ENCODE measurements around the gene CCT4. TPM values are rescaled to one million over a fixed set of nuclear protein-coding genes. Genes with fewer than 3 reads are reported as not detected.
A peak's percentile ranks its signal among the peaks of the same experiment; 100 is the strongest.

CCT4 gene, protein sequence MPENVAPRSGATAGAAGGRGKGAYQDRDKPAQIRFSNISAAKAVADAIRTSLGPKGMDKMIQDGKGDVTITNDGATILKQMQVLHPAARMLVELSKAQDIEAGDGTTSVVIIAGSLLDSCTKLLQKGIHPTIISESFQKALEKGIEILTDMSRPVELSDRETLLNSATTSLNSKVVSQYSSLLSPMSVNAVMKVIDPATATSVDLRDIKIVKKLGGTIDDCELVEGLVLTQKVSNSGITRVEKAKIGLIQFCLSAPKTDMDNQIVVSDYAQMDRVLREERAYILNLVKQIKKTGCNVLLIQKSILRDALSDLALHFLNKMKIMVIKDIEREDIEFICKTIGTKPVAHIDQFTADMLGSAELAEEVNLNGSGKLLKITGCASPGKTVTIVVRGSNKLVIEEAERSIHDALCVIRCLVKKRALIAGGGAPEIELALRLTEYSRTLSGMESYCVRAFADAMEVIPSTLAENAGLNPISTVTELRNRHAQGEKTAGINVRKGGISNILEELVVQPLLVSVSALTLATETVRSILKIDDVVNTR
- 188 and 276 TPM in 2 replicates for total RNA-seq

DNA sequence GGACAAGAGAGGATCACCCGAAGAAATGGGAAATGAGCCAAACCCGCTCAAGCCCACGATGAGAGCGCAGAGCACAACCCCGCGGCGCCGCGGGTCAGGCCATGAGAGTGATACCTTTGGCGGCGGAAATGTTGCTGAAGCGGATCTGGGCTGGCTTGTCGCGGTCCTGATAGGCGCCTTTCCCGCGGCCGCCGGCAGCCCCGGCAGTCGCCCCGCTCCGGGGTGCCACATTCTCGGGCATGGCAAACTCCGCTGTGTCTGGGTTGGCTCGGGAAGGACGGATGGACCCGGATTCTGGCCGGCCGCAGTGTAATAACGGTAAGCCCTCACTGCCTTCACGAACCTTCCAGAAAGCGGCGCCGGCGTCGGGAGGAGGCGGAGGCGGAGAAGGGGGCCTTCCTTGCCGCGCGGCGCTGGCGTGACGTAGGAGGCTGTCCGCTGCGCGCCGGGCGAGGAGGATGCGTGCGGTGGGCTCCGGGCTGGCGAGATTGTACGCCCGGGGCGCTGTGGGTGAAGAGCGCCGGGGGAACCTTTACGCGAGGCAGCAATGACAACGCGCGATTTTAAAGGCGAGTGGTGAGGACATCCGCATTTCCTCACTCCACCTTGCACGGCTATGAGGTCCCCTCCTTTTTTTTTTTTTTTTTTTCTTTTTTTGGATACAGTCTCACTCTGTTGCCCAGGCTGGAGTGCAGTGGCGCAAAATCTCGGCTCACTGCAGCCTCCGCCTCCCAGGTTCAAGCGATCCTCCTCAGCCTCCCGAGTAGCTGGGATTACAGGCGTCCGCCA, at the start of gene CCT4:
Gene CCT4, minus strand, starts transcription at position 390 of the 789 bp plus-strand sequence. Its CDS starts 149 bp downstream, at position 241.
- TF ChIP-seq, protein P1, sequence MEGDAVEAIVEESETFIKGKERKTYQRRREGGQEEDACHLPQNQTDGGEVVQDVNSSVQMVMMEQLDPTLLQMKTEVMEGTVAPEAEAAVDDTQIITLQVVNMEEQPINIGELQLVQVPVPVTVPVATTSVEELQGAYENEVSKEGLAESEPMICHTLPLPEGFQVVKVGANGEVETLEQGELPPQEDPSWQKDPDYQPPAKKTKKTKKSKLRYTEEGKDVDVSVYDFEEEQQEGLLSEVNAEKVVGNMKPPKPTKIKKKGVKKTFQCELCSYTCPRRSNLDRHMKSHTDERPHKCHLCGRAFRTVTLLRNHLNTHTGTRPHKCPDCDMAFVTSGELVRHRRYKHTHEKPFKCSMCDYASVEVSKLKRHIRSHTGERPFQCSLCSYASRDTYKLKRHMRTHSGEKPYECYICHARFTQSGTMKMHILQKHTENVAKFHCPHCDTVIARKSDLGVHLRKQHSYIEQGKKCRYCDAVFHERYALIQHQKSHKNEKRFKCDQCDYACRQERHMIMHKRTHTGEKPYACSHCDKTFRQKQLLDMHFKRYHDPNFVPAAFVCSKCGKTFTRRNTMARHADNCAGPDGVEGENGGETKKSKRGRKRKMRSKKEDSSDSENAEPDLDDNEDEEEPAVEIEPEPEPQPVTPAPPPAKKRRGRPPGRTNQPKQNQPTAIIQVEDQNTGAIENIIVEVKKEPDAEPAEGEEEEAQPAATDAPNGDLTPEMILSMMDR (conservative IDR thresholded peaks at IDR 0.05; ENCODE audit: low read depth, low read length) = no peak
- DNase-seq (ENCODE audit: low read depth) = no peak
- peak within 1 kb of the TSS; percentile 81 for H3K4me3 ChIP-seq (ENCODE audit: low read depth, low read length)

DNA sequence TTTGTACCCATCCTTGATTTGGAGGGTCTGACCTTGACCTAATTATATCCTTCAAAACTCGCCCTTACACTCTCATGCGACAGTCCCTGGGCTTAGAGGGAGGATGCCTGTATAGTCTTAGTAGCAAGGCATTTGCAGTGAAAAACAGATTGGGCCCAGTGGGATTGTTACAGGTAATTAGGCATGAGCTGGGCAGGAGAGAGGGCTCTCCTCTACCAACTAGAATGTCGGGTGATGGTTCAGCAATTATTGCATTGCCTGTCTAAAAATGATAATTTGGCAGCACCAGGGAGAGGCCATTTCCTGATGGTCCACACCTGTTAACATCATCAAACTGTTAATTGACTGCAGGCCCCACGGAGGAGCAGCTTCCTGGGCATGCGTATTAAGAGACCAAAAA, 49.4 kb upstream of the CCT4 start:
- TF ChIP-seq, protein P1 (conservative IDR thresholded peaks at IDR 0.05; ENCODE audit: low read depth, low read length) = no peak
- DNase-seq (ENCODE audit: low read depth) = no peak
- no peak overlapping the region for H3K4me3 ChIP-seq (ENCODE audit: low read depth, low read length)

DNA sequence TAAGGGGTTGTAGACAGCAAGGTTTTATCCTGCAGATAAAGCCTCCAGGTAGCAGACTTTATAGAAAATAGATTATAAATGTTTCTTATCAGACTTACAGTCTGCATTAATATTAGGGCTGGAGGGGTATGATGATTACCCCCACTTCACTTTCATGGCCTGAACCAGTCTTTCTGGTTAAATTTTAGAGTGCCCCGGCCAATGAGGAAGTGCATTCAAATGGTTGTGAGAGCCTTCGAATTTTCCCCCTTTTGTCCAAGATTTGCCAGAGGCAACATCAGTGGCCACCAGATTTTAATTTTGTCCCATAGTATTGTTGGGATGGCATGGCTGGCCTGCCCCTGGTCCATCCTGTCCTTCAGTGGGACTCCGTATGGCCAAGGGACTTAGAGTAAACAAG, 48.6 kb upstream of the CCT4 start:
- H3K4me3 ChIP-seq (ENCODE audit: low read depth, low read length) = no peak overlapping the region
- DNase-seq (ENCODE audit: low read depth) = no peak
- TF ChIP-seq, protein P1 (conservative IDR thresholded peaks at IDR 0.05; ENCODE audit: low read depth, low read length) = no peak

DNA sequence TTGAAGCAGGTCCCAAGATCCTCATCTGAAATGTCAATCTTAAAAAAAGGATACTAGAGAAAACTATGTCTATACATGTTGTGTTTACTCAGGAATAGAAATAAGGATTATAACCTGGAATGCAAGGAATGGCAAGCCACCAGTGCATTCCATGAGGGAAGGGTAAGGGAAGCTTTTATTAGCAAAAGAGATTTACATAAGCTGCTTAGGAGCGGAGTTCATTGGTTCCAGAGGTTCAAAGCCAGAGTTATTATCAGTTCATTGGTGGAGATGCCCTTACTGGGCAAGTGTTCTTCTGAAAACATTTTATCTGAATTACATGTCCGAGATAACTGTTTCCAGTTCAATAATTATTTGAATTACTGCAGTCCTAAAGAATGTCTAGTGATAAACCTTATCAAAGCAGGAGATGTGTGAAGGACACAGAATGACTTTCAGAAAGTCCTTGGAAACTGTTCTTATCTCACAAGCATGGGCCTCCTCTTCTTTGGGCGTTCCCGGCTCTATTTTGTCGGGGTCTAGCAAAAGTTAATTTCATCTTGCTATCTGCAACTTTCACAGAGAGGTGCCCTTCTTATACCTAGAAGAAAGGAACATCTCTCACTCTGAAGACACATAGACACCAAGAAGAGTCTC, 40.5 kb upstream of the CCT4 start:
- no peak overlapping the region for H3K4me3 ChIP-seq (ENCODE audit: low read depth, low read length)
- DNase-seq (ENCODE audit: low read depth) = no peak
- TF ChIP-seq, protein P1 (conservative IDR thresholded peaks at IDR 0.05; ENCODE audit: low read depth, low read length) = no peak

DNA sequence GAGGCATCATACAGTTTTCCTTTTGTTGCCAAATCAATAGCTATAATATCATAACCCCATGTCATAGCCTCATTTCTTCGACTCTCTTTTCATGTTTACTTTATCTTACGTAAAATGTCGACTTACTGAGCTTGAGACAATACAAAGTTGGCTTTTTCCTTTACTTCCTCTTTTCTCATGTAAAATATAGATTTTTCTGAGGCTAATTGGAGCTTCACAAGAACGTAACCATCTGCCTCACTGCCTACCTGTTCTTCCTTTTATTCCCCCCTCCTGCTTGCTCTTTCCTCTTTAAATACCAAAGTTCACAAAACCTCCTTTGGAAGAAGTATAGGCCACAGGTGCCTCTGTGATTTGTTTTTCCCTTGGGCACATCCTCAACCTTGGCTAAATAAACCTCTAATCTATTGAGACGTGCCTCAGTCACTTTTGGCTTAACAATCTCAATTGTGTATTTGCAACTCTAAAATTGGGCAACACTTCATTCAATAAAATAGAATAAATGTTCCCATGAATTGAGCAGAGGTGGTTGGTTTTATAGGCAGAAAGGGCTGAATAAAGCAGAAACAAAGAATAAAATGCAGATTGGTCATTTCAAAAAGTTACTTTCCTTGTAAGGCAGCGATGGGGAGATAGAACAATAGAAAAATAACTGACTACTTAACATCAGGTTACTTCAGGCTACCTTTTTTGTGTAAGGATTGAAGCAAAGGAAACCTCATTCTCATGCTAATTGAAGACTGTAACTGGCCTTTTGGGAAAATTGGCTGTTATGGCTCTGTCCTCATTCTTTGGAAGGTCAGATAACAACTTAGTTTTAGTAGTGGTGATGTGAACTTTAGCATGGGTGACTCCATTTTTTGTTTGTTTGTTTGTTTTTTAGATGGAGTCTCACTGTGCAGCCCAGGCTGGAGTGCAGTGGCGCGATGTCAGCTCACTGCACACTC, 38.3 kb upstream of the CCT4 start:
- no peak overlapping the region for H3K4me3 ChIP-seq (ENCODE audit: low read depth, low read length)
- TF ChIP-seq, protein P1 (conservative IDR thresholded peaks at IDR 0.05; ENCODE audit: low read depth, low read length) = no peak

More for the DNA sequence above, 38.3 kb upstream of the CCT4 start:
- no peak for DNase-seq (ENCODE audit: low read depth)
